Transverse colon (tissue), 4 donors: ENCODE results near the gene ARHGAP45.
"Not testable (repeated sequence)": the region's sequence is repeated elsewhere in the genome, so short reads cannot be mapped to it uniquely, and the experiment has no call there.

Experiments used
- CTCF ChIP-seq, 5 experiments: fragments of 200-600 bp in 3 of 5; fragments of 450-650 bp in 2 of 5; sonication (generic) in 3 of 5; IDR thresholded peaks; 1 replicate in 2 of 5; 2 replicates in 3 of 5; pipeline ENCODE4 v1.5.1; 2016 to 2017; ENCODE audit warnings: antibody characterized with exemption in 5 of 5, inconsistent platforms in 3 of 5, mild to moderate bottlenecking in 2 of 5, moderate library complexity in 1 of 5
- POLR2A ChIP-seq: fragments of 450-650 bp; IDR thresholded peaks from one replicate; pipeline ENCODE4 v1.6.1; 2016; ENCODE audit warnings: antibody characterized with exemption, mild to moderate bottlenecking, moderate library complexity
- POLR2AphosphoS5 ChIP-seq, 3 donors: sonication (generic); formaldehyde crosslinking; IDR thresholded peaks; one replicate each; pipeline ENCODE4 v1.6.1; 2016; ENCODE audit warnings: antibody characterized with exemption in 3 of 3

GRCh38 chr19:1129084-1129483 is 62.1 kb downstream of the ARHGAP45 start:
- not testable (repeated sequence) for TF ChIP-seq CTCF (IDR thresholded peaks at IDR 0.05); POLR2A; POLR2AphosphoS5 (IDR thresholded peaks at IDR 0.05)
